B cell (primary cell): Measurements from ENCODE around the gene DRAM2.

Experiments used
- CTCF ChIP-seq: fragments of 200-600 bp; IDR thresholded peaks from one replicate; pipeline ENCODE4 v1.8.0; 2022; ENCODE audit warnings: antibody characterized with exemption, mild to moderate bottlenecking
- EZH2 ChIP-seq: IDR thresholded peaks from 2 replicates; pipeline ENCODE4 v1.6.1; 2012; ENCODE audit warnings: borderline replicate concordance, low read depth, mild to moderate bottlenecking, moderate library complexity, low read length; ENCODE audit not compliant: insufficient read depth, poor library complexity, severe bottlenecking

- no peak for TF ChIP-seq CTCF
- no peak for TF ChIP-seq EZH2
Measured at GRCh38 chr1:111161843-111162487, 22.1 kb upstream of the DRAM2 start.
